HG02610 (cell line): ENCODE measurements around the gene SH3RF2.

Experiments used
- ATAC-seq: cut with Tn5 transposase; IDR thresholded peaks from one replicate; pipeline ENCODE4 v1.9.1; 2021; ENCODE audit warnings: mild to moderate bottlenecking, moderate library complexity; ENCODE audit not compliant: unreplicated experiment

Gene SH3RF2

DNA sequence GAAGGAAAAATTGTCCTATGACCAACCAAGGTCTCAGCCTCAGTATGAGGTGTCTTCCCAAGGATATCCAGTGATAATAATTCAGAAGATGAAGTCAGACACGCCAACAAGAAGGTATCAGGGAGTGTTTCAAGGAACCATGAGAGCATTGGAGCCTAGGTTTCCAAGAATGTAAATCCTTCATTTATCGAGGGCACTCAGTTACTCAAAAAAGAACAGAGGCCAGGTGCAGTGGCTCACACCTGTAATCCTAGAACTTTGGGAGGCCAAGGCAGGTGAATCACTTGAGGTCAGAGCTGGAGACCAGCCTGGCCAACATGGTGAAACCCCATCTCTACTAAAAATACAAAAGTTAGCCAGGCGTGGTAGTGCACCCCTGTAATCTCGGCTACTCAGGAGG lies 98.2 kb downstream of the SH3RF2 start:
- ATAC-seq = no peak

DNA sequence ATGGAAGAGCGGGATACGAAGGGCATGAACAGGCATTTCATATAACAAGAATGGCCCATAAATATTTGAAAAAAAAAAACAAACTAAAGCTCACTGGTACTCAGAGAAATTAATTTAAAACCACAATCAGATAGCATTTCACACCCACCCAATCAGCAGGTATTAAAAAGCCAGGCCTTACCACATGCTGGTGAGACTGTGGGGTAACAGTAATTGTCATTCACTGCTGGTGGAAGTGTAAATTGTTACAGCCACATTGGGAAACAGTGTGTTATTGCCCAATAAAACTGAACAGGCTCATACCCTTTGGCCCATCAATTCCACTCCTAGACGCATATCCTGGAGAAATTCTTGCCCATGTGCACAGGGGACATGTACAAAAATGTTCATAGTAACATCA lies 103.0 kb downstream of the SH3RF2 start:
- no peak for ATAC-seq

DNA sequence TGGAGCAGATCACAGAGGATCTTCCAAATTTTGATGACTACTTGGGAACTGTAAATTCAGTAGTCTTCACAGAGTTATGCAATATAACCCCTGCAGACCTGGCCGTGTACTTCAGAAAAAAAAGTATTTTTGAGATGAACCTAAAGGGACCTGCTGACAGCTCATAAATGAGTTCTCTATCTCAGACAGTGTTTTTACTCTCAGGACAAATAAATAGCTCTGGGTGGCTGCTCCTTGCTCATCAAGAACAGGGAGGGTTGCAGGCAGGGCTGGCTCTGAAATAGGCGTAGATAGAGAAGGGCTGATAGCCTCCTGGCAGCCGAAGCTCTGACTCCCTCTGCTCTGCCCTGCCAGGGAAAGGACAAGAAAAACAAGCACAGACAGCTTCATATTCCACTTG lies 104.1 kb downstream of the SH3RF2 start:
- ATAC-seq = no peak

DNA sequence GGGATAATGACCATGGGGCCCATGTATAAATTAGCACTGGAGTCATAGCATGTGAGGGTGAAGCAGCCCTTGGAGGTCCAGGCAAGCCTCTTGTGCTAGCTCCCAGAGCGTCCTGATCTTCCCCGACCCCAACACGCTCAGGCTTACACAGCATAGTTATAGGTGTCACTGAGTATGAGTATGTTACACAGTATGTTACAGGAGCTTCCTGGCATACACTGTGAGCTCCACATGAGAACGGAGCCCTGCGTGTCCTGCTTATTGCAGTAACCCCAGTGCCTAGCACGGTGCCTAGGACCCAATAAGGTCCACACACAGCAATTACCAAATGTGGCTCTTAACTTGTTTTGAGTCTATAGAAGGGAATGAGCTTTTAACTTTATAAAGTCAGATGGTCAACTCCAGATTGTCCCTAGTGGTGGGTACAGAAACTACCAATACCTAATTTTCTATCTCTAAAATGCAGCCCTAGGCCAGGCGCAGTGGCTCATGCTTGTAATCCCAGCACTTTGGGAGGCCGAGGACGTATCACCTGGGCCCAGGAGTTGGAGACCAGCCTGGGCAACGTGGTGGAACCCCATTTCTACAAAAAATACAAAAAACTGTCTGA lies 104.9 kb downstream of the SH3RF2 start:
- peak; percentile 43 for ATAC-seq

DNA sequence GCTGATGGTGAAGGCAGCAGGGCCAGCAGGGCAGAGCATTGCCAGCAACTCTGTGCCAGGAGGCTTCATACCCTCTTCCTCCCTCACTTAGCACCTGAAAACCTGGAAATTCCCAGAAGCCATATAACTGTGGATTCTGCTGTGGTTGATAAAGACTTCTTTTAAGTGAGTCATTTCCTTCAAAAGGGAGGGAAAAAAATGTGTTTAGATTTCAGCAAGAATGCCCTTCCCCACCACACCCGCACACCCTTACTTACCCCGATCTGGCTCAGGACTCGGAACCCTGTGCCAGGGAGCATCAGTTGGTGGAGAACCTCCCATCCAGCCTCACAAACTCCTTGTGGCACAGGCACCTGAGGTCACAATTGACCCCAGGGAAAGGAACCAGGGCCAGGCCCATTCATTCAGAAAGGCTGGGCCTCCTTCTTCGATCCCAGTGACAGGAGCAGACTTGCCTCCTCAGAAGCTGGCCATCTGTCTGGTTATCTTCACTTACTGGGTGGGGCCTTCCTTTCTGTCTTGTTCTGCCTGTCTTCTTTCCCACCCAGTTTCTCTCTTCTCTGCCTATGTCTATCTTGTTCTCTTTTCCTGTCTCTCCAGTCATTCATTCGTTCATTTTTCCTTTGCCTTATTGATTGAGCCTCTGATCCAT lies 106.4 kb downstream of the SH3RF2 start:
- no peak for ATAC-seq

DNA sequence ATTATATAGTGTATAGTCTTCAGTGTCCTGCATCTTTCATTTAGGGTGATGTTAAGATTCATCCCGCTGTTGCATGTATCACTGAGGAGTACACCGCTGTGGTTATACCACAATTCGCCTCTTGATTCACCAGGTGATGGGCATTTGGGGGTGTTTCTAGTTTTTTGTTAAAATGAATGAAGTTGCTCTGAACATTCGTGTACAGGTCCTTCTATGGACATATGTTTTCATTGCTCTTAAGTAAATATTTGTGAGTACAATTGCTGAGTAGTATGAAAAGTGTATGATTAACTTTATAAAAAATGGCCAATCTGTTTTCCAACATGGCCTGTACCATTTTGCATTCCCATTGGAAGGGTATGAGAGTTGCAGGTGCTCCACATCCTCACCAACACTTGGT lies 107.3 kb downstream of the SH3RF2 start:
- ATAC-seq = no peak

DNA sequence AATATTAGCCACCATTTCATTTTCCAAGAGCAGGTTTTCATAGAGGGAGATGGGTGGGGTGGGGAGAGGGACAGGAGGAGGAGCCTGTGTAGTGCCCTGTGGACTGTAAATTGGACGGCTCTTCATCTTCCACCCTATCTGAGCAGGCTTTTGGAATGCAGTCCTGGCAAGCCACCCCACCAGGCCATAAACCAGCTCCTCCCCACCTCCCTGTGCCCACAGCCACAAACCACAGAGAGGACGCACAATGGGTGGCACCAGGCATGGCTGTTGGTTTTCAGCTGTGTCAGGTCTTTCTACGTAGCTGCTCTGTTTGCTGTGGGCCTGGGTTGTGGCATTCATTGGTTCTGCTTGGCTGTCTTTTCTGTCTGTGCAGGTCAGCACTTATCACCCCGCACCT lies 111.0 kb downstream of the SH3RF2 start:
- no peak for ATAC-seq

DNA sequence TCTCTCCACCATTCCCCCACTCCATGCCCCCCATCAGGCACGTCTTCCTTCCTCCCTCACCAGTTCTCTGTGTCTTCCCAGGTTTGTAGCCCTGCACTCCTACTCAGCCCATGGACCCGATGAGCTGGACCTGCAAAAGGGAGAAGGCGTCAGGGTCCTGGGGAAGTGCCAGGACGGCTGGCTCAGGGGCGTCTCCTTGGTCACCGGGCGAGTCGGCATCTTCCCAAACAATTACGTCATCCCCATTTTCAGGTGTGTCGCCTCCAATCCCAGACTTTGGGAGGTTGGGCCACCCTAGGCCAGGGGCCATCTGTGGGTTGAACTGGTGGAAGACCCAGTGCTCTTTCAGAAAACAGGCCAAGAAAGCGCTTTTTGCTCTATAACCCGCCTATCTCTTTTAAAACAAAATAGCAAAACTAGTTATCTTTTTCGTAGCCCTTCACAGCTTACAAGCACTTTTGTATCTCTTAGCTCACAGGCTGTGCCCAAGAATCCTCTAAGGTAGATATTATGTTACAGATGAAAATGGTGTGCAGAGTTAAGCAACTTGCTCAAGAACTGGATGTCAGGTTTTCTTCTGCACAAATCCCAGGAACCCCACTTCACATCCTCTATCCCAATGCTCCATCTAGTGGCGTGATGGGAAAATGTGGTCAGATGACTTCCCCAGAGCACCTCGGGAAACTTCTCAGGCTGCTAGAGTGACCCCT lies 112.8 kb downstream of the SH3RF2 start:
- no peak for ATAC-seq

DNA sequence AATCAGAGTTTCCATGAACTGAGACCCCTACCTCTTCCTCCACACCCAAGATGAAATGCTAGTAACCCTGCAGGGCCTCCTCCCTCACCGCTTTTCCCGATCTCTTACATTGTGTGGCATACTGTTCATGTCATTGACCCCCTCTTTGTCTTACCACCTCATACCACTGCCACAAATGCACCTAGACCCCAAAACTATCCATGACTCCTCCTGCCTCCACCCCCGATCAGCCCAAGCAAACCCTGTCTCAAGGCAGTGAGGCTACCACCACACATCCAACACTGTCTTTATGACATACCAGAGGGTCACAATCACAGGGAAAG lies 113.3 kb downstream of the SH3RF2 start:
- ATAC-seq = no peak

DNA sequence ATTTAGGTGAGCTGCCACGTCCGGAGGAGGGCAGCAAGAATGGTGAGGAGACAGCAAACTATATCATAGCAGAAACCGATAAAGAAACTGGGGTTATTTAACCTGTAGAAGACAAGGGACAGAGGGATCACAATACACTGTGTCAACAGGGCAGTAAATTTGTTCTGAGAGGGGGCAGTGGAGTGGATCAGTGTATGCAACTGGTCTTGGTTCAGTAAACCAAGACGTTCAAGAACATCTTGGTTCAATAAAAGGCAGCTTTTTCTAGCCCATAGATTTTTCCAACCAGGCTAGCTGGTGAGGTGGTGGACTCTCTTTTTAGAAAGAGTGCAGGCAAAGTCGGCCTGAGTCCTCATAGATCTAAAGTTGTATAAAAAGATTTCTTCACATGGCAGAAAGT lies 113.7 kb downstream of the SH3RF2 start:
- no peak for ATAC-seq

DNA sequence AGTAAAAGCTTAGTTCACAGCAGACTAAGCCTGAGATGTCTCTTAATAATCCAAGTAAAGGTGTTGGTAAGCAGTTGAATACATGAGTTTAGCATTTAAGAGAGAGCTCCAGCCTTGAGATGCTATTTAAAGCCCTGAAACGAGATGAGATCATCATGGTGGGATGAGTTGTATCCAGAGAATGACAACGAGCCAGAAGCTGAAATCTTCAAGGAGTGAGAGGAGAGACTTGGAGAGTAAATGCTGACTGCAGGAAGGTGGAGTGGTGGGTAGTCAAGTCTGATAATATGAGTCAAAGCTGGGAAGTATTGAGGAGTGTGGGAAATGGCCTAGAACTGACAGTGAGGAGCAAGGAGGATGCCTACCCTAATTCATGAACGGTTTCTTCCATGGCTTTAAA lies 115.3 kb downstream of the SH3RF2 start:
- ATAC-seq = no peak

DNA sequence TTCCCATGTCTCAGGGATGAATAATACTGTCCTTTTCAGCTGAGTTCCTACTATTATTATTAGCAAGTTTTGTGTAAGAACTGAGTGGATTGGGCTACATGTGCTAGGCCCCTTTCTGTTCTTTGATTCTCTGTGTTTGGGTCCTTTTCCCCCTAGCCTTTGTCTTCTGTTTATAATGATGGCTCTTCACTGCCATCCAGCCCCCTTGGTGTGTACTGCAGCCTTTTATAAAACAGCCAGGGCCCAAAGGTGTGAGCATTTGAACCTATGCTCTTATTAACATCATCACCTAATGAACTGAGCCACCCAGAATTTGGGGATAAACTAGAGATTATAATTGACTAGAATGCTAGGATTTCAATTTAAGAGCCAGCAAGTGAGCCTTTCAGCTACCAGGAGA lies 116.4 kb downstream of the SH3RF2 start:
- no peak for ATAC-seq

DNA sequence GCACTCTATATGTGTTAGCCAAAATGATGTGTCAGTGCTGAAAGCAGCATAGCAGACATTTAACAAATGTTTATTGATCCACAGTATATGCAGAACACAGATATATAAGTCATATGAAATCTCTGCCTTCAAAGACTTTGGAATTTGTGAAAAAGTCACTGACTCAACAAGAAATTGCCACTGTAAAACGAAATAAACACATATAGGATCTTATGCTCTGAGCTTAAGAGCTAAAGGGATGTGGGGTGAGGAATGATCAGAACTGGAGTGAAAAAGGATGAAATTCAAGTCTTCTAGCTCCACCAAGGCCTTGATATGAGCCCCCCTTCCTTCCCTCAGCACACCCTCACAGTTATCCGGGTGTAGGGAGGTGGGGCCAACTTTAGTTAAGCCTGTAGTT lies 119.1 kb downstream of the SH3RF2 start:
- no peak for ATAC-seq

DNA sequence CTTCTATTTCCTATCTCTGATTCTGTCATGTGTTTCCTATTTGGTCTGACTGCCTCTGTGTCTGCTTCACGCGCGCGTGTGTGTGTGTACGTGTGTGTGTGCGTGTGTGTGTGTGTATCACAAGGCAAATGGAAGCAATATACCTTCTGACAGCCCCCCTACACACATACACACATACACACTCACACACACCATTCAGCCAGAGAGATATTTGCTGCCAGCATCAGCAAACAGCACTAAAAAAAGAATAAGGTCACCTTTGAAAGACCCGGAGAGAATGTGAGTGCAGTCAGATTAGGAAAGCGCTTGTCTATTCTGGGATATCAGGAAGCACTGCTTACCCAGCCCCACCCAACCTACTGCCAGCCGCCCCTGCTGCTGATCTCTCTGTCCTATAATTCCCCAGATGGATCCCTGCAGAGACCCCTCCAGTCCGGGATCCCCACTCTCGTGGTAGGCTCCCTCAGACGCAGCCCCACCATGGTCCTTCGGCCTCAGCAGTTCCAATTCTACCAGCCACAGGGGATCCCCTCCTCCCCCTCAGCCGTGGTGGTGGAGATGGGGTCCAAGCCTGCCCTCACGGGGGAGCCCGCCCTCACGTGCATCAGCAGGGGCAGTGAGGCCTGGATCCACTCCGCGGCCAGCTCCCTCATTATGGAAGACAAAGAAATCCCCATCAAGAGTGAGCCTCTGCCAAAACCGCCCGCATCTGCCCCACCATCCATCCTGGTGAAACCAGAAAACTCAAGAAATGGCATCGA lies 123.3 kb downstream of the SH3RF2 start:
- no peak for ATAC-seq

DNA sequence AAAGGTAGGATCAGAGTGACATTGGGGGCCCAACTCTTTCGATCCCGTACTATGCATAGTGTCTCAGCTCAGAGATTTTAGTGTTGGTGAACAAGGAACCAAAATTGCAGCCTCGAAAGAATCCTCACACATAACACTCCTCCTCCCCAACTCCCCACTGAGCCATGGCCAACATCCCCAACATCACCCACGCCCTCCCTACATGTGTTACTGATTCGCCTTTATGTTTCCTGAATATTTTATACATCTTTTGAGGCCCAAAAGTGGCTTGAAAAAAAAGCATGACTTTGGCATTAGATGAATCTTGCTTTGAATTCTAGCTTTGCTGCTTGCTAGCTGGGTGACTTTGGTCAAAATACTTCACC lies 123.8 kb downstream of the SH3RF2 start:
- no peak for ATAC-seq

DNA sequence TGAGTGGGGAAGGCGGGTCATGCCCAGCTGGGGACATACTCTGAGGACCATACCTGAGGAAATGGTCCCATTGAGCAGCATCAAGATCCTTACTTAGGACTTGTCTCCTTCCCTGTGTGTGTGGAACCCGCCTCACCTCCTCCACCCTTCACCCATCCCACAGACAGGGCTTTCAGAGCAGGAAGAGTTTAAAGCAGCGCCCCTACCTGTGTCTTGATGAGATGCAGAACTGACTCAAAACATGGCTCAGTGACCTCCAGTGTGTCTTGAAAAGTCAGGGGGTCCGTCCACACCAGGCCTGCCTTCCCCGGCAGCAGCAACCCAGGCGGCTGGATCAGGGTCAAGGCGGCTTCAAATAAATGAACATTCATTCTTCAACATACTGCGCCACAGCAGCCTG lies 130.6 kb downstream of the SH3RF2 start:
- ATAC-seq = no peak

DNA sequence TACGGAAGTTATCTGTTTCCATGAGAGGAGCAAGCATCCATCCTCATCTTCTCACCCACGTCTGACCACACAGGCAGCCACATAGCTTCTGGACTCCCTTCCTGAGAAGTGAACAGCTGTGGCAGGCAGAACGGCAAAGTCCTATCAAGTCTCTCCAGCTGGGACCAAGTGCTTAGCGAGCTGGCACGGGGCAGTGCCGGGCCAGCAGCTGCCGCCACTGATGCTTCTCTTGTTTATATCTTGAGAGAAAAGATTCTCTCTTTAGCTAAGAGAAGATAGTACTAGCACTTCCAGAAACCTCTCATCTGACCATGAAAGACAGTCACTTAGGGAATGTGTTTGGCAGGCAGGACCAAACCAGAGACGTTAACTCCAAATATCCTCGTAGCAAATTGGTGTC lies 131.8 kb downstream of the SH3RF2 start:
- ATAC-seq = no peak

DNA sequence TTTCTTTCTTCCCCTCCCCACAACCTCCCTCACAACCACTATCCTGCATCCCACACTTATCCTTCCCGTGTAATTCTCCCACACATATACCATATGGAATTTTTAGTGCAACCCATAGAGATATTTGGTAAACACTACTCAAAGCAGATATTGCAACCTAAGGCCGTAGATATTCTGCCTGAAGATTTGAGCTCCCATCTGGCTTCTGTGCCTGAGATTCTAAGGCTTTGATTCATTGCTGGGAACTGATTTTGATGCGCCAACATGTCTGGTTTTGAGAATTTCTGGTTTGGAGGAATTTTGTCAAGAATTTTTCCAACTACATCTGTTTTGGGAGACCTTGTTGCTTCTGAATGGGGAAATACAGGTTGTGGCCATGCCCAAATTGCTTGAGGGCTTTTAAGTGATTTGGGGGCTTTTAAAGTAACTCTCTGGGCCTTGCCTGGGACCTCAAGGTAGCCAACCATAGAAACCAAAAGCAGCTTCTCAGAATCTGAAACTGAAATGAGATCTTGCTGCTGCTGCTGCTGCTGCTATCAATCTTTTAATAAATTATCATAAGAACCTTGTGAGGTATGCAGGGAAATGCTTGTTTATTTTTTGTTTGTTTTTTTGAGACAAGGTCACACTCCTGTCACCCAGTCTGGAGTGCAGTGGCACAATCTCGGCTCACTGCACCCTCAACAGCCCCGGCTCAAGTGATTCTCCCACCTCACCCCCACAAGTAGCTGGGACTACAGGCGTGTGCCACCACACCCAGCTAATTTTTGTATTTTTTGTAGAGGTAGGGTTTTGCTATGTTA lies 132.8 kb downstream of the SH3RF2 start:
- ATAC-seq = peak; percentile 64

DNA sequence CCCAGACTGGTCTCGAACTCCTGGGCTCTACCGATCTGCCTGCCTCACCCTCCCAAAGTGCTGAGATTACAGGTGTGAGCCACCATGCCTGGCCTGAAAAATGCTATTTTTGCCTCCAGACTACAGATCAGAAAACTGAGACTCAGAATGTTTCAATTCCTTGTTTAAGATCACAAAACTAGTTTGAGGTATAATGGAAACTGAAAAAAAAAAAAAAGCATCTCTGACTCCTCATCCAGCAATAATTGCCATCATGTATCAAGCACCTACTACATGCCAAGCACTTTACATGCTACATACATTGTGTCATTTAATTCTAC lies 133.4 kb downstream of the SH3RF2 start:
- peak; percentile 27 for ATAC-seq

DNA sequence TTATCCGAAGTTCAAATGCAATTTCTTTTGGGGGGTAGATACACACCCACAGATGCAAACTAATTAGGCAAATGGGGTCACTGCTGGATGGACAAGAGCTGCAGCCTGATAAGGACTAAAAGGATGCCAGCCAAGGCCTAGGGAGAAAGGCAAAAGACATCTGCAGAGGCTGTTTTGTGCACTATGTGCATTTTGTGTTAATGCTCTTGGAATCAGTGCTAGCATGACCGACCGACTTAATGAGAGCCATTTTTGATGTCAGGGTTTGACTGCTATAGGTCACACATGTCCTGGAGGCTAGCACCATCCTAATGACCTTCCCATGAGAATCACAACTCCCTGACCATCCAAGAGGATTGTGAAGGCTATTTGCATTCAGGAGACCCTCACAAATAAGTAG lies 134.4 kb downstream of the SH3RF2 start:
- no peak for ATAC-seq

DNA sequence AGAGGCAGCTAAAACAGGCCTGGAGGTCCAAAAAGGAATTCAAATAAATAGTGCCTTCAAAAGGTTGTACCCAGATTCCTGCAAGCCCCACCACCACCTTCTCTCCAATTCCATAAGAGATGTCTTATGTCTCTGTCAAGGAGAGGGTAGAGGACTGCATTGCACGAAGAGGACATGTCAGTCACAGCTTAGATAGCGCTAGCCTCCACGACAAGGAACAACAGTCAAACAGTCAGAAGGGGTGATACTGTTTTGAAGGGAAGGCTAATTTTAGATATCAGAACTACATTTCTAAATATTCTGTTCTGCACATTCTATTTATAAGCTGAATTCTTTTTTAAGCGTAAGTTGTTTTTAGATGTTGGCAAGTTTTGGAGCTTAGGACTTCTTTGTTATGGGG lies 134.8 kb downstream of the SH3RF2 start:
- ATAC-seq = no peak
